GM04504 (cell line): ENCODE data around the gene FNDC5.

Experiments
- DNase-seq: peaks from one replicate; pipeline ENCODE4 v3.0.0-alpha.2; 2012; ENCODE audit warnings: low read depth

The FNDC5 gene

DNA sequence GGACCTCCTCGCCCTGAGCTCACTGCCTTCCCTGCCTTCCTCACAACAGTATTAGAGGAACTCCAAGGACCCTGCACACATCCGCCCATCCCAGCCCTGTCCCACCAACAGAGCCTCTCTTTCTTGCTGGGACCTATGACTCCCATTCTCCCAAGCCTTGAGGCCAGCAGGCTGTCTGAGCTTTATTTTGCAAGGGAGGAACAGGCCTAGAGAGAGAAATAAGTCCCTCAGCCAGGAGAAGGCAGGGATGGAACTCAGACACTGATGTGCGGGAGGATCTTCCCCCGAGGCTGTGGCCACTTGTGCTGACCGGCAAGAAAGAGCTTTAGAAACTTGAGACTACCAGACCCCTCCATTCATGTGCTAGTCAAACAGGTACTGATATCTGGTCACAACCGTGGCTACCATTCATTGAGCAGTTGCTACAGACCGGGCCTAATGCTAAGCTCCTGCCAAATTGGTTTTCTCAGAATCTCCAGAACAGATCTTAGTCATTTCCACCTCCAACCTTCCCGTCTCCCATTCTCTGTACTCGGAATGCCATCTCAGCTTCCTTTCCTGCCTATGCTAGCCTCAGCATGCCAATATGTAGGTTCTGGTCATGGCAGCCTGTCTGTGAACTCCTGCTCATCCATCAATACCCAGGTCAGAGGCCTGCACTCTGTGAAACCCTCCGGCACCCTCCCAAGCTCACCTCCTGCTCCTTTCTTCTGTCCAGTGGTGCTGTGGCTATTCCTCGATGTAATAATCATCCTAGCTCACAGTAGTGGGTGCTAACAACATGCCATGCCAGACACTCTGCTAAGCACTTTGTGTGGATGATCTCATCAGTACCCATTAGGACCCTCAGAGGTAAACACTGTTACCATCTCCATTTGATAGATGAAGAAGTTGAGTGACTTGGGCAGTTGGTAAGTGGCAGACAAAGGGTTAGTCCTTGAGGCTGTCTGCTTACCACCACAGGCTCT is 26.7 kb upstream of the FNDC5 start:
- DNase-seq: no peak

GRCh38 chr1:32896451-32896850 is 25.7 kb upstream of the FNDC5 start:
- no peak for DNase-seq

- DNase-seq: no peak
These were observed 24.9 kb upstream of the FNDC5 start for GRCh38 chr1:32895325-32896215.

GRCh38 chr1:32894681-32895080 is 24.0 kb upstream of the FNDC5 start:
- no peak for DNase-seq

- no peak for DNase-seq
These were observed 23.4 kb upstream of the FNDC5 start for GRCh38 chr1:32894019-32894600.

- no peak for DNase-seq
These were observed 22.7 kb upstream of the FNDC5 start for GRCh38 chr1:32893198-32894018.

DNA sequence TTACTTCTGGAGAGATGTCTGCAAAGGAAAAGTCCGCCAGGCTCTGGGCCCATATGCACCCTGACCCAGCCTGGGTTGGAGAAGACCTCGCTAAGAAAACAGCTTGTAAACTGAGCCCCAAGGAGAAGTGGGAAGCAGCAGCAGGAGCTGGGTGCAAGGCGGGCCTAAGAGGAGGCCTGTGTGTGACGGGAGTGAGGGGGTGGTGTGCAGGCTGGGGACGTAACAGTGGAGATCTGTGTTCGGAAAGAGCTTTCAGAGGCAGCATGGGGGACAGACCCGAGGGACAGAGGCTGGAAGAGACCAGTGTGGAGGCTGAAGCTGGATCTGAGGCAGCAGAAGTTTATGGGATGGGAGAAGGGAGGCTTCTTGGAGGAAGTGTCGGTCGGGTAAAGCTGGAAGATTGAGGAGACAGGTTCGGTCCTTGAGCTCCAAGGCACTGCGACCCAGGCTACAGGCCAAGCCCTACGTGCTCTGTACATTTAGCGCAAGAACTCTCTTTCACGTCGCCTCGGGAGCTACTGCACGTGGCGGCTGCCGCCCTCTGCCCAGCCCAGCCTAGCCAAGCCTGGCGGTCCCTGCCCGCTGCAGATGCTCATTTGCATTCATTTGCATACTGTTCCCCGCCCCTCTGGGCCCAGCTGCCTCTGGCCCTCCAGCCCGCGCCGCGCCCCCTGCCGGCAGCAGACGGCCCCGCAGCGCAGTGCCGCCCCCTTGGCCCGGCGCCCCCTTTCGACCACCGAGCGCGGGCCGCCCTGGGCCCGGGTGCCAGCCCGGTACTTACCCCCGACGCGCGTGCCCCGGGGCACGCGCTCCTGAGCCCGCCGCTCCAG is 21.9 kb upstream of the FNDC5 start:
- DNase-seq: no peak

DNA sequence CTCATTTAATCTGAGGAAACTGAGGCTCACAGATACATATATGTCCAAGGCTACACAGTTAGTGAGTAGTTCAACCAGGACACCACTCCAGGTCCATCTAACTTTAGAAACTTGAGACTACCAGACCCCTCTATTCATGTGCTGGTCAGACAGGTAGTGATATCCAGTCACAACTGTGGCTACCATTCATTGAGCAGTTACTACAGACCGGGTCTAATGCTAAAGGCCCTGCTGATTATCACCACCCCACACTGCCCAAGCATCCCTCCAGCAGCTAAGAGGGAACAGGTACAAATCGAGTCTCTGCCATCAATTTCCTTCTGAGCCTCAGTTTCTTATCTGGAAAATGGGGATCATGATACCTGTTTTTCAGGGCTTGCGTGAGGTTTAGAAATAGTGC is 20.9 kb upstream of the FNDC5 start:
- DNase-seq: no peak

- DNase-seq: no peak
These were observed 20.5 kb upstream of the FNDC5 start for GRCh38 chr1:32891241-32891570.

DNA sequence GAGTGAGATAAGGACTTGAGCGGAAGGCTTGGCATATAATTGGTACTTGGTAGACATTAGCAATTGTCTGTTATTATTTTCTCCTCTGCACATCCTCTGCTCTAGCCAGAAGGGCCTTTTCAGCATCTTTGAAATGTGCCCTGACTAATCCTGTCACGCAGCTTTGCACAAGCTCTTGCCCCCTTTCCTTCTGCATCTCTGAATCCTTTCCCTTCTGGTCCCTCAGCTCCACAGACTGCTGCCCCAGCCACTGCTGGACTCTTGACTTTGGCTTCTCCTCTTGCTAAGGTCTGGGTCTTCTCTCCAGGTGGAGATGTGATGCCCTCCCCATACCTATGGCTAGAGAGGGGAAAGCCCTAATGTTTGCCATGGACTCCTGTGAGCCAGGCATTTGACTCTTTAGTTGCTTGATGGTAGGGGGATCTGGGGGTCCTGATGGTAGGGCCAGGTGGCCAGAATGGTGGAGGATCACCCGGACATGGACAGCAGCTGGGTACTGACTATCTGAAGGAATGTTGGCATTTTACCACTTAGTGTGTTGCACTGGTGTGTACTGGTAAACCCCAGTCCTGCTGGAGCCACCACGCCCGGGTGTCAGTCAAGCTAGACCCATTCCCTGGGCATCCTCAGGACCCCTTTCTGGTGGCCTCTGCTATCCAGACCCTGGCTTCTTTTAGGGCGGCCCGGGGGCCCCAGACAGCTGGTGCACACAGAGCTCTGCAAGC is 20.0 kb upstream of the FNDC5 start:
- DNase-seq: no peak

GRCh38 chr1:32889731-32890278 is 19.1 kb upstream of the FNDC5 start:
- no peak for DNase-seq

DNA sequence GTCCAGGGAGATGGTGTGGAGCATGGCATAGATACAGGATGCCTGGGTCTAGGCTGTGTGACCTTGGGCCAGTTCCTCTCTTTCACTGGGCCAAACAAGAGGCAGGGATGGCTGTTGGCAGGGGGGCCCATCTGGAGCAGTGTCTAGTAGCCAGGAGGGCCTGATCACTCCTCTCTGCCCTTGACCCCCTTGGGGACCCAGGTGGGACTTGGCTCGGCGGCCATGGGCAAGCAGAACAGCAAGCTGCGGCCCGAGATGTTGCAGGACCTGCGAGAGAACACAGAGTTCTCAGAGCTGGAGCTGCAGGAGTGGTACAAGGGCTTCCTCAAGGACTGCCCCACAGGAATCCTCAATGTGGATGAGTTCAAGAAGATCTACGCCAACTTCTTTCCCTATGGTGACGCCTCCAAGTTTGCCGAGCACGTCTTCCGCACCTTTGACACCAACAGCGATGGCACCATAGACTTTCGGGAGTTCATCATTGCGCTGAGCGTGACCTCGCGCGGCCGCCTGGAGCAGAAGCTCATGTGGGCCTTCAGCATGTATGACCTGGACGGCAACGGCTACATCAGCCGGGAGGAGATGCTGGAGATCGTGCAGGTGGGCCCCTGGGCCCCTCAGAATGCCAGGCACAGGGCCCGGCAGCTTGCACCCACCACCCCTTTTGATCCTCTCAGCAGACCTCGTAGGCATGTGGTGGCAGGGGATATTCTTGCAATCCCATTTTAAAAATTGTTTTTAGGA is 18.1 kb upstream of the FNDC5 start:
- DNase-seq: no peak

DNA sequence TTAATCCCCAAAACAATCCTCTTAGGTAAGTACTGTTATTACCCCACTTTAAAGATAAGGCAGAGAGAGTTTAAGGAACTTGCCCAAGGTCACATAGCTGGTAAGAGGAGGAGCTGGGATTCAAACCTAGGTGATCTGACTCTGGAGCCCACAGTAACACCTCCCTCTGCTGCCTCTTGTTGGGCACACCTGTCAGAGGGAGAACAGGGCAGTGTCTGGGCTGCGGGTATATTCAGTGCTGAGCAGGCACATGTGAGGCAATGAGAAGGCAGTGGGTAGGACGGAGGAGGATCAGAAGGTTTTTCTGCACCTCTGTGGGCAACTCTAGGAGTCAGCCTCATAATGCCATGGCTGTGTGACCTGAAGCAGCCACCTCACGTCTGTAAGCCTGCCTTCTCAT is 17.4 kb upstream of the FNDC5 start:
- no peak for DNase-seq

DNA sequence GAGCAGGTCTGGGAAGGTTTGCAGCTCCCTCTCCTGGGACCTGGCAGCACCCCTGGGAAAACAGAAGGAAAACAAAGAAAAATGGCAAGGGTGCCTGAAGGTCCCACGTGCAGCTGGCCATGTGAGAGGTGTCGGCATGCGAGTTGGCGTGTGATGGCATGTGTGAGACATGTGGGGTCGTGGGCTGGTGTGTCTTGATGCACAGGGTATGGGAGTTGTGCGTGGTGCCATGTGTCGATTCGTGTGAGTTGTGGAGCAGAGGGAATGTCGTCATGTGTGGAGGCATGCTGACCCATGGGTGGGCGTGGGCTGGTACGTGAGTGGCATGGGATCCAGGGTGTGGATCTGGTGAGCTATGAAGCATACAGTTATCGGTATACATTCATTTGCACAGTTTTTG is 16.9 kb upstream of the FNDC5 start:
- DNase-seq: no peak

DNA sequence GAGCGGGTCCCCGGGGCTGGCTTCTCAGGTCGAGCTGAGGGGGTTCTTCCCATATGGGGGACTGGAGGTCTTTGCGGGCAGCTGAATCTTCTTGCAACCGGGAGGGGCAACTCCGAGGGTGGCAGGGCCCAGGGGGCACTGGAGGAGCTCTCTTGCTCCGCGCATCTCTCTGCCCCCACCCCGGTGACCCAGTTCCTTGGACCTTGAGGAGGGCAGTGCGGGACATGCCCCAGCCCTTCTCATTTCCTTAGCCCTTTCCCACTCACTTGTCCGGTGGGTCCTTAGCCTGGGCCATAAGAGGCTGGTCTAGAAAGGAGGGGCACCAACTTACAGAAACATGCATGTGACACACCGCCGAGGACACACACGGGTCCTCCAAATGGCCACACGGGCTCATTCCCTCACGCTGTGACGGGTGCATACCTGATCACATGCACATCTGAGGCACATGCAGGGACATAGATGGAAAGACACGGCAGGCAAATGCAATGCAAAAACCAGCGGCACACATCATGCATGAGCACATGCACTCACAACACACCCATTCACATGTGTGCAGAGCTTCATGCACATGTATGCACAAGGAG is 16.2 kb upstream of the FNDC5 start:
- no peak for DNase-seq

GRCh38 chr1:32886004-32886827 is 15.5 kb upstream of the FNDC5 start, which contains the start of gene HPCA:
Gene HPCA (plus strand): TSS chr1:32886491. CDS start chr1:32888899, 2,408 bp downstream.
- DNase-seq: peak; percentile 28

- no peak for DNase-seq
These were observed 14.9 kb upstream of the FNDC5 start for GRCh38 chr1:32885676-32886003.

GRCh38 chr1:32884726-32885125 is 14.0 kb upstream of the FNDC5 start:
- no peak for DNase-seq
